ENCODE results near the gene MYOM1.

- TF ChIP-seq CTCF (IDR thresholded peaks at IDR 0.05) = no peak
- TF ChIP-seq, protein P1, sequence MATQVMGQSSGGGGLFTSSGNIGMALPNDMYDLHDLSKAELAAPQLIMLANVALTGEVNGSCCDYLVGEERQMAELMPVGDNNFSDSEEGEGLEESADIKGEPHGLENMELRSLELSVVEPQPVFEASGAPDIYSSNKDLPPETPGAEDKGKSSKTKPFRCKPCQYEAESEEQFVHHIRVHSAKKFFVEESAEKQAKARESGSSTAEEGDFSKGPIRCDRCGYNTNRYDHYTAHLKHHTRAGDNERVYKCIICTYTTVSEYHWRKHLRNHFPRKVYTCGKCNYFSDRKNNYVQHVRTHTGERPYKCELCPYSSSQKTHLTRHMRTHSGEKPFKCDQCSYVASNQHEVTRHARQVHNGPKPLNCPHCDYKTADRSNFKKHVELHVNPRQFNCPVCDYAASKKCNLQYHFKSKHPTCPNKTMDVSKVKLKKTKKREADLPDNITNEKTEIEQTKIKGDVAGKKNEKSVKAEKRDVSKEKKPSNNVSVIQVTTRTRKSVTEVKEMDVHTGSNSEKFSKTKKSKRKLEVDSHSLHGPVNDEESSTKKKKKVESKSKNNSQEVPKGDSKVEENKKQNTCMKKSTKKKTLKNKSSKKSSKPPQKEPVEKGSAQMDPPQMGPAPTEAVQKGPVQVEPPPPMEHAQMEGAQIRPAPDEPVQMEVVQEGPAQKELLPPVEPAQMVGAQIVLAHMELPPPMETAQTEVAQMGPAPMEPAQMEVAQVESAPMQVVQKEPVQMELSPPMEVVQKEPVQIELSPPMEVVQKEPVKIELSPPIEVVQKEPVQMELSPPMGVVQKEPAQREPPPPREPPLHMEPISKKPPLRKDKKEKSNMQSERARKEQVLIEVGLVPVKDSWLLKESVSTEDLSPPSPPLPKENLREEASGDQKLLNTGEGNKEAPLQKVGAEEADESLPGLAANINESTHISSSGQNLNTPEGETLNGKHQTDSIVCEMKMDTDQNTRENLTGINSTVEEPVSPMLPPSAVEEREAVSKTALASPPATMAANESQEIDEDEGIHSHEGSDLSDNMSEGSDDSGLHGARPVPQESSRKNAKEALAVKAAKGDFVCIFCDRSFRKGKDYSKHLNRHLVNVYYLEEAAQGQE (IDR thresholded peaks at IDR 0.05; ENCODE audit: insufficient read depth in 1 of 2, low read depth in 2 of 2, low read length in 1 of 2) = no peak
- TF ChIP-seq POLR2AphosphoS5 (IDR thresholded peaks at IDR 0.05; ENCODE audit: low read depth, low read length) = no peak
- TF ChIP-seq TCF7L2 (IDR thresholded peaks at IDR 0.05; ENCODE audit: low read depth, low read length) = no peak
- no peak for TF ChIP-seq SIN3A (IDR thresholded peaks at IDR 0.05; ENCODE audit: borderline replicate concordance, insufficient read depth, low read depth, low read length)
Observed at GRCh38 chr18:3081584-3081991, 138.2 kb downstream of the MYOM1 start.
